Measurements from ENCODE around the gene HINT3. TPM values are rescaled to one million over a fixed set of nuclear protein-coding genes. Genes with fewer than 3 reads are reported as not detected.
A peak's percentile ranks its signal among the peaks of the same experiment; 100 is the strongest.

The HINT3 gene
- polyA plus RNA-seq, 1 donor (not counting 4 experiments of a cell fraction or from before 2014, with no cell fraction given): 3.9 TPM

DNA sequence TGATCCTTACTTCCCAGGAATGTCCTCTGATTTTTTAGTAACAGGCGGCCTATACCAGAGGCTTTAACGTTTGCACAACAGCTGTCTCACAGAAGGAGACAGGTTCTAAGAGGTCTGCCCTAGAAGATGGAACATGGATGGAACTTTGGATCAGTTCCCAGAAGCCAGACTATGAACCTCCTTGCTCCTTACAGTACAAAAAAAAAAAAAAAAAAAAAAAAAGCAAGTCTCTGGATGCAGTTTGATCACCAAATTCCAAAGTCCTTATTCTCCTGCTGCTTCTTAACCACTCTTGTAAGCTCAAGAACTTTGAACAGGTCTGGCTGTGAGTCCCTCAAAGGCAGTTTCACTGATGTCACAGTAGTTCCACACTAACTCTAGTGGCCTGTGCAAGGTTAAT lies 27.7 kb downstream of the HINT3 start:
- FAIRE-seq: no peak
- Histone ChIP-seq H4K20me1 (ENCODE audit: control insufficient read depth, extremely low read depth, insufficient read depth, low read length) (no peaks in the 10 kb centered on the region), H3K79me2 (ENCODE audit: control insufficient read depth, insufficient read depth, low read length) (peaks cover 30% of the 10 kb centered on the region), H3K9ac (ENCODE audit: control insufficient read depth, extremely low read depth, insufficient read depth, low read length) (no peak overlapping the region), H3K4me1 (ENCODE audit: control insufficient read depth, extremely low read depth, insufficient read depth, low read length) (peaks cover 24% of the 10 kb centered on the region), H3K27ac (ENCODE audit: control insufficient read depth, insufficient read depth, low read length) (no peak overlapping the region), H3K4me3 (ENCODE audit: control insufficient read depth in 2 of 3, extremely low read depth in 1 of 3, insufficient read depth in 2 of 3, low read depth in 1 of 3, low read length in 3 of 3) (no peak overlapping the region), H3K4me2 (ENCODE audit: control insufficient read depth, extremely low read depth, insufficient read depth, low read depth, low read length) (no peak overlapping the region), H3K27me3 (ENCODE audit: control insufficient read depth, extremely low read depth, insufficient read depth, low read length) (no peaks in the 10 kb centered on the region), H2AFZ (ENCODE audit: control insufficient read depth, low read length) (no peak overlapping the region), H3K9me3 (ENCODE audit: control insufficient read depth, low read depth, low read length) (no peaks in the 10 kb centered on the region), H3K36me3 (ENCODE audit: control insufficient read depth in 2 of 2, extremely low read depth in 1 of 2, insufficient read depth in 2 of 2, low read length in 2 of 2) (peaks cover 0 to 1% of the 10 kb centered on the region in 2 experiments), H3K9me1 (ENCODE audit: control insufficient read depth, extremely low read depth, insufficient read depth, low read length) (peaks cover 2% of the 10 kb centered on the region)
- no peak for TF ChIP-seq EZH2 (IDR thresholded peaks at IDR 0.05; ENCODE audit: low read length)
- TF ChIP-seq, protein P1, sequence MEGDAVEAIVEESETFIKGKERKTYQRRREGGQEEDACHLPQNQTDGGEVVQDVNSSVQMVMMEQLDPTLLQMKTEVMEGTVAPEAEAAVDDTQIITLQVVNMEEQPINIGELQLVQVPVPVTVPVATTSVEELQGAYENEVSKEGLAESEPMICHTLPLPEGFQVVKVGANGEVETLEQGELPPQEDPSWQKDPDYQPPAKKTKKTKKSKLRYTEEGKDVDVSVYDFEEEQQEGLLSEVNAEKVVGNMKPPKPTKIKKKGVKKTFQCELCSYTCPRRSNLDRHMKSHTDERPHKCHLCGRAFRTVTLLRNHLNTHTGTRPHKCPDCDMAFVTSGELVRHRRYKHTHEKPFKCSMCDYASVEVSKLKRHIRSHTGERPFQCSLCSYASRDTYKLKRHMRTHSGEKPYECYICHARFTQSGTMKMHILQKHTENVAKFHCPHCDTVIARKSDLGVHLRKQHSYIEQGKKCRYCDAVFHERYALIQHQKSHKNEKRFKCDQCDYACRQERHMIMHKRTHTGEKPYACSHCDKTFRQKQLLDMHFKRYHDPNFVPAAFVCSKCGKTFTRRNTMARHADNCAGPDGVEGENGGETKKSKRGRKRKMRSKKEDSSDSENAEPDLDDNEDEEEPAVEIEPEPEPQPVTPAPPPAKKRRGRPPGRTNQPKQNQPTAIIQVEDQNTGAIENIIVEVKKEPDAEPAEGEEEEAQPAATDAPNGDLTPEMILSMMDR (optimal IDR thresholded peaks at IDR 0.05 in 1 of 3, IDR thresholded peaks at IDR 0.05 in 1 of 3, conservative IDR thresholded peaks at IDR 0.05 in 1 of 3; ENCODE audit: extremely low read depth in 1 of 3, insufficient read depth in 2 of 3, low read length in 3 of 3): no peak
- DNase-seq (ENCODE audit: low read depth, low spot score): no peak
- dilution Hi-C loops (cut with MboI; ENCODE audit: extremely low pct_ligation_motif_present, low sequenced_read_pairs): no loop called here

DNA sequence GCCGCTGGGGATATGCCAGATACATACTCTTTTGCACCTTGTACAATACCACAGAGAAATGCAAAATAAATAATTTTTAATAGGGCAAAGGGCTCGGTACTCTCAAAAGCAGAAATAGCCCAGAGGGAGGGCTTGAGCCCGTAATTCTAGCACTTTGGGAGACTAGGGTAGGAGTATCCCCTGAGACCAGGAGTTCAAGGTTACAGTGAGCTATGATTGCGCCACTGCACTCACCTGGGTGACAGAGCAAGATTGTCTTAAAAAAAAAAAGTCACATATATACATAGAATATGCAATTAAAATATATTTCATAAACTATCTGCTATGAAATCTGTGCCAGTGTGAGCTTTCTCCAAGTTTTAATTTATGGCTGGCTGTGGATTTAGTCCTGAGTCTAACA lies 29.0 kb downstream of the HINT3 start:
- H3K79me2 ChIP-seq (ENCODE audit: control insufficient read depth, insufficient read depth, low read length): peaks cover 42% of the 10 kb centered on the region

More for the DNA sequence above, 29.0 kb downstream of the HINT3 start:
- TF ChIP-seq EZH2 (IDR thresholded peaks at IDR 0.05; ENCODE audit: low read length): no peak
- TF ChIP-seq, protein P1 (optimal IDR thresholded peaks at IDR 0.05 in 1 of 3, IDR thresholded peaks at IDR 0.05 in 1 of 3, conservative IDR thresholded peaks at IDR 0.05 in 1 of 3; ENCODE audit: extremely low read depth in 1 of 3, insufficient read depth in 2 of 3, low read length in 3 of 3): no peak
- peak overlapping the region; percentile 88 for H3K4me2 ChIP-seq (ENCODE audit: control insufficient read depth, extremely low read depth, insufficient read depth, low read depth, low read length)
- peaks cover 2% of the 10 kb centered on the region for H3K9me1 ChIP-seq (ENCODE audit: control insufficient read depth, extremely low read depth, insufficient read depth, low read length)
- no peaks in the 10 kb centered on the region for H3K27me3 ChIP-seq (ENCODE audit: control insufficient read depth, extremely low read depth, insufficient read depth, low read length)
- peak overlapping the region; percentile 74 to 98 (median 98) for H3K4me3 ChIP-seq (ENCODE audit: control insufficient read depth in 2 of 3, extremely low read depth in 1 of 3, insufficient read depth in 2 of 3, low read depth in 1 of 3, low read length in 3 of 3)
- DNase-seq (ENCODE audit: low read depth, low spot score): no peak
- no peaks in the 10 kb centered on the region for H4K20me1 ChIP-seq (ENCODE audit: control insufficient read depth, extremely low read depth, insufficient read depth, low read length)
- H3K9me3 ChIP-seq (ENCODE audit: control insufficient read depth, low read depth, low read length): no peaks in the 10 kb centered on the region
- dilution Hi-C loops (cut with MboI; ENCODE audit: extremely low pct_ligation_motif_present, low sequenced_read_pairs): no loop called here
- H3K36me3 ChIP-seq (ENCODE audit: control insufficient read depth in 2 of 2, extremely low read depth in 1 of 2, insufficient read depth in 2 of 2, low read length in 2 of 2): no peaks in the 10 kb centered on the region
- no peak for FAIRE-seq
- H3K27ac ChIP-seq (ENCODE audit: control insufficient read depth, insufficient read depth, low read length): peak overlapping the region; percentile 95
- peak overlapping the region; percentile 96 for H3K9ac ChIP-seq (ENCODE audit: control insufficient read depth, extremely low read depth, insufficient read depth, low read length)
- peaks cover 24% of the 10 kb centered on the region for H3K4me1 ChIP-seq (ENCODE audit: control insufficient read depth, extremely low read depth, insufficient read depth, low read length)
- peak overlapping the region; percentile 100 for H2AFZ ChIP-seq (ENCODE audit: control insufficient read depth, low read length)

Measured in keratinocyte (primary cell).